HEK293 (cell line): ENCODE measurements around the gene INHBB.

Experiments
- SP2 ChIP-seq: fragments of 450-650 bp; formaldehyde crosslinking; IDR thresholded peaks from 2 replicates; pipeline ENCODE4 v1.5.1; 2016; ENCODE audit warnings: missing biosample characterization, missing genetic modification characterization
- ZBTB7A ChIP-seq: fragments of 450-650 bp; formaldehyde crosslinking; IDR thresholded peaks from 2 replicates; pipeline ENCODE4 v1.5.1; 2016; ENCODE audit warnings: low read depth, missing biosample characterization, missing genetic modification characterization
- ZNF146 ChIP-seq: fragments of 450-650 bp; formaldehyde crosslinking; IDR thresholded peaks from 2 replicates; pipeline ENCODE4 v1.5.1; 2016; ENCODE audit warnings: missing biosample characterization, missing genetic modification characterization
- ZNF335 ChIP-seq: fragments of 450-650 bp; formaldehyde crosslinking; conservative IDR thresholded peaks from 2 replicates; pipeline ENCODE4 v1.5.1; 2016; ENCODE audit warnings: missing biosample characterization, missing genetic modification characterization
- ZSCAN30 ChIP-seq: fragments of 450-650 bp; IDR thresholded peaks from 2 replicates; pipeline ENCODE4 v1.5.1; 2018; ENCODE audit warnings: missing biosample characterization, mild to moderate bottlenecking, missing genetic modification characterization, moderate library complexity
- TF ChIP-seq, protein P1 (sequence below): fragments of 450-650 bp; formaldehyde crosslinking; IDR thresholded peaks from 2 replicates; pipeline ENCODE4 v1.5.1; 2016; ENCODE audit warnings: missing biosample characterization, missing genetic modification characterization

DNA sequence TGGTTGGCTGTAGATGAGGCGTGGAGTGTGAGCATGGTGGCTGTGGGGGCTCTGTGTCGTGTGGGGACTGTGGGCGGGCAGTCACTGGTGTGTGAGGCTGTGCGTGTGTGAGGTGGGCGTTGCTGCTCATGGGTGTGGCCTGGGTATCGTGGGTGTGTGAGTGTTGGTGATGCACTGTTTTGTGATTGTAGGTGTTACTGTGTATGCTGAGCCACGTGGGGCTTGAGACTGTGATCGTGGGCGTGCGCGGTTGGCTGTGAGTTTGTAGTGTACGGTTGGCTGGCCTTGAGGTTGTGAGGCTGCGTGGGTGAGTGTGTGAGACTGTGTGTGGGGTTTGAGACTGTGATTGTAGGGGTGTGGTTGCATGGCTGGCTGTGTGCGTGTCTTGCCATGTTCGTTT lies 8.5 kb downstream of the INHBB start:
- TF ChIP-seq ZNF335 (tag by site-specific recombination) (no peak), ZNF146 (tag by site-specific recombination) (no peak), ZSCAN30 (no peak), SP2 (tag by site-specific recombination) (no peak), ZBTB7A (no peak)
- TF ChIP-seq, protein P1, sequence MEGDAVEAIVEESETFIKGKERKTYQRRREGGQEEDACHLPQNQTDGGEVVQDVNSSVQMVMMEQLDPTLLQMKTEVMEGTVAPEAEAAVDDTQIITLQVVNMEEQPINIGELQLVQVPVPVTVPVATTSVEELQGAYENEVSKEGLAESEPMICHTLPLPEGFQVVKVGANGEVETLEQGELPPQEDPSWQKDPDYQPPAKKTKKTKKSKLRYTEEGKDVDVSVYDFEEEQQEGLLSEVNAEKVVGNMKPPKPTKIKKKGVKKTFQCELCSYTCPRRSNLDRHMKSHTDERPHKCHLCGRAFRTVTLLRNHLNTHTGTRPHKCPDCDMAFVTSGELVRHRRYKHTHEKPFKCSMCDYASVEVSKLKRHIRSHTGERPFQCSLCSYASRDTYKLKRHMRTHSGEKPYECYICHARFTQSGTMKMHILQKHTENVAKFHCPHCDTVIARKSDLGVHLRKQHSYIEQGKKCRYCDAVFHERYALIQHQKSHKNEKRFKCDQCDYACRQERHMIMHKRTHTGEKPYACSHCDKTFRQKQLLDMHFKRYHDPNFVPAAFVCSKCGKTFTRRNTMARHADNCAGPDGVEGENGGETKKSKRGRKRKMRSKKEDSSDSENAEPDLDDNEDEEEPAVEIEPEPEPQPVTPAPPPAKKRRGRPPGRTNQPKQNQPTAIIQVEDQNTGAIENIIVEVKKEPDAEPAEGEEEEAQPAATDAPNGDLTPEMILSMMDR (tag by site-specific recombination): no peak
